ENCODE measurements around the gene HTR2C. TPM values are rescaled to one million over a fixed set of nuclear protein-coding genes. Genes with fewer than 3 reads are reported as not detected.

The HTR2C gene
- total and polyA plus RNA-seq, 2 experiments from 2014 or later = 2.0 to 2.4 TPM

GRCh38 chrX:114932550-114932949 lies 348.7 kb downstream of the HTR2C start:
- TF ChIP-seq STAT1 (IDR thresholded peaks at IDR 0.05; ENCODE audit: unreplicated experiment) = no peak
- TF ChIP-seq, protein P1, sequence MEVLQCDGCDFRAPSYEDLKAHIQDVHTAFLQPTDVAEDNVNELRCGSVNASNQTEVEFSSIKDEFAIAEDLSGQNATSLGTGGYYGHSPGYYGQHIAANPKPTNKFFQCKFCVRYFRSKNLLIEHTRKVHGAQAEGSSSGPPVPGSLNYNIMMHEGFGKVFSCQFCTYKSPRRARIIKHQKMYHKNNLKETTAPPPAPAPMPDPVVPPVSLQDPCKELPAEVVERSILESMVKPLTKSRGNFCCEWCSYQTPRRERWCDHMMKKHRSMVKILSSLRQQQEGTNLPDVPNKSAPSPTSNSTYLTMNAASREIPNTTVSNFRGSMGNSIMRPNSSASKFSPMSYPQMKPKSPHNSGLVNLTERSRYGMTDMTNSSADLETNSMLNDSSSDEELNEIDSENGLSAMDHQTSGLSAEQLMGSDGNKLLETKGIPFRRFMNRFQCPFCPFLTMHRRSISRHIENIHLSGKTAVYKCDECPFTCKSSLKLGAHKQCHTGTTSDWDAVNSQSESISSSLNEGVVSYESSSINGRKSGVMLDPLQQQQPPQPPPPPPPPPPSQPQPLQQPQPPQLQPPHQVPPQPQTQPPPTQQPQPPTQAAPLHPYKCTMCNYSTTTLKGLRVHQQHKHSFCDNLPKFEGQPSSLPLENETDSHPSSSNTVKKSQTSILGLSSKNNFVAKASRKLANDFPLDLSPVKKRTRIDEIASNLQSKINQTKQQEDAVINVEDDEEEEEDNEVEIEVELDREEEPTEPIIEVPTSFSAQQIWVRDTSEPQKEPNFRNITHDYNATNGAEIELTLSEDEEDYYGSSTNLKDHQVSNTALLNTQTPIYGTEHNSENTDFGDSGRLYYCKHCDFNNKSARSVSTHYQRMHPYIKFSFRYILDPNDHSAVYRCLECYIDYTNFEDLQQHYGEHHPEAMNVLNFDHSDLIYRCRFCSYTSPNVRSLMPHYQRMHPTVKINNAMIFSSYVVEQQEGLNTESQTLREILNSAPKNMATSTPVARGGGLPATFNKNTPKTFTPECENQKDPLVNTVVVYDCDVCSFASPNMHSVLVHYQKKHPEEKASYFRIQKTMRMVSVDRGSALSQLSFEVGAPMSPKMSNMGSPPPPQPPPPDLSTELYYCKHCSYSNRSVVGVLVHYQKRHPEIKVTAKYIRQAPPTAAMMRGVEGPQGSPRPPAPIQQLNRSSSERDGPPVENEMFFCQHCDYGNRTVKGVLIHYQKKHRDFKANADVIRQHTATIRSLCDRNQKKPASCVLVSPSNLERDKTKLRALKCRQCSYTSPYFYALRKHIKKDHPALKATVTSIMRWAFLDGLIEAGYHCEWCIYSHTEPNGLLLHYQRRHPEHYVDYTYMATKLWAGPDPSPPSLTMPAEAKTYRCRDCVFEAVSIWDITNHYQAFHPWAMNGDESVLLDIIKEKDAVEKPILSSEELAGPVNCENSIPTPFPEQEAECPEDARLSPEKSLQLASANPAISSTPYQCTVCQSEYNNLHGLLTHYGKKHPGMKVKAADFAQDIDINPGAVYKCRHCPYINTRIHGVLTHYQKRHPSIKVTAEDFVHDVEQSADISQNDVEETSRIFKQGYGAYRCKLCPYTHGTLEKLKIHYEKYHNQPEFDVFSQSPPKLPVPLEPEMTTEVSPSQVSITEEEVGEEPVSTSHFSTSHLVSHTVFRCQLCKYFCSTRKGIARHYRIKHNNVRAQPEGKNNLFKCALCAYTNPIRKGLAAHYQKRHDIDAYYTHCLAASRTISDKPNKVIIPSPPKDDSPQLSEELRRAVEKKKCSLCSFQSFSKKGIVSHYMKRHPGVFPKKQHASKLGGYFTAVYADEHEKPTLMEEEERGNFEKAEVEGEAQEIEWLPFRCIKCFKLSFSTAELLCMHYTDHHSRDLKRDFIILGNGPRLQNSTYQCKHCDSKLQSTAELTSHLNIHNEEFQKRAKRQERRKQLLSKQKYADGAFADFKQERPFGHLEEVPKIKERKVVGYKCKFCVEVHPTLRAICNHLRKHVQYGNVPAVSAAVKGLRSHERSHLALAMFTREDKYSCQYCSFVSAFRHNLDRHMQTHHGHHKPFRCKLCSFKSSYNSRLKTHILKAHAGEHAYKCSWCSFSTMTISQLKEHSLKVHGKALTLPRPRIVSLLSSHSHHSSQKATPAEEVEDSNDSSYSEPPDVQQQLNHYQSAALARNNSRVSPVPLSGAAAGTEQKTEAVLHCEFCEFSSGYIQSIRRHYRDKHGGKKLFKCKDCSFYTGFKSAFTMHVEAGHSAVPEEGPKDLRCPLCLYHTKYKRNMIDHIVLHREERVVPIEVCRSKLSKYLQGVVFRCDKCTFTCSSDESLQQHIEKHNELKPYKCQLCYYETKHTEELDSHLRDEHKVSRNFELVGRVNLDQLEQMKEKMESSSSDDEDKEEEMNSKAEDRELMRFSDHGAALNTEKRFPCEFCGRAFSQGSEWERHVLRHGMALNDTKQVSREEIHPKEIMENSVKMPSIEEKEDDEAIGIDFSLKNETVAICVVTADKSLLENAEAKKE (CRISPR knock-in tag; IDR thresholded peaks at IDR 0.05) = no peak
- no peak for TF ChIP-seq EZH2phosphoT487 (IDR thresholded peaks at IDR 0.05; ENCODE audit: unreplicated experiment)
- TF ChIP-seq EZH2 (IDR thresholded peaks at IDR 0.05; ENCODE audit: low read depth, unreplicated experiment) = no peak
- TF ChIP-seq, protein P2, sequence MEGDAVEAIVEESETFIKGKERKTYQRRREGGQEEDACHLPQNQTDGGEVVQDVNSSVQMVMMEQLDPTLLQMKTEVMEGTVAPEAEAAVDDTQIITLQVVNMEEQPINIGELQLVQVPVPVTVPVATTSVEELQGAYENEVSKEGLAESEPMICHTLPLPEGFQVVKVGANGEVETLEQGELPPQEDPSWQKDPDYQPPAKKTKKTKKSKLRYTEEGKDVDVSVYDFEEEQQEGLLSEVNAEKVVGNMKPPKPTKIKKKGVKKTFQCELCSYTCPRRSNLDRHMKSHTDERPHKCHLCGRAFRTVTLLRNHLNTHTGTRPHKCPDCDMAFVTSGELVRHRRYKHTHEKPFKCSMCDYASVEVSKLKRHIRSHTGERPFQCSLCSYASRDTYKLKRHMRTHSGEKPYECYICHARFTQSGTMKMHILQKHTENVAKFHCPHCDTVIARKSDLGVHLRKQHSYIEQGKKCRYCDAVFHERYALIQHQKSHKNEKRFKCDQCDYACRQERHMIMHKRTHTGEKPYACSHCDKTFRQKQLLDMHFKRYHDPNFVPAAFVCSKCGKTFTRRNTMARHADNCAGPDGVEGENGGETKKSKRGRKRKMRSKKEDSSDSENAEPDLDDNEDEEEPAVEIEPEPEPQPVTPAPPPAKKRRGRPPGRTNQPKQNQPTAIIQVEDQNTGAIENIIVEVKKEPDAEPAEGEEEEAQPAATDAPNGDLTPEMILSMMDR (conservative IDR thresholded peaks at IDR 0.05; ENCODE audit: low read depth in 2 of 2) = no peak
- no peak for TF ChIP-seq ETS1 (IDR thresholded peaks at IDR 0.05)
- no peak for TF ChIP-seq ZNF331 (CRISPR knock-in tag; IDR thresholded peaks at IDR 0.05; ENCODE audit: low read depth)
- TF ChIP-seq POLR2AphosphoS5 (IDR thresholded peaks at IDR 0.05; ENCODE audit: low read depth) = no peak
- TF ChIP-seq, protein P3, sequence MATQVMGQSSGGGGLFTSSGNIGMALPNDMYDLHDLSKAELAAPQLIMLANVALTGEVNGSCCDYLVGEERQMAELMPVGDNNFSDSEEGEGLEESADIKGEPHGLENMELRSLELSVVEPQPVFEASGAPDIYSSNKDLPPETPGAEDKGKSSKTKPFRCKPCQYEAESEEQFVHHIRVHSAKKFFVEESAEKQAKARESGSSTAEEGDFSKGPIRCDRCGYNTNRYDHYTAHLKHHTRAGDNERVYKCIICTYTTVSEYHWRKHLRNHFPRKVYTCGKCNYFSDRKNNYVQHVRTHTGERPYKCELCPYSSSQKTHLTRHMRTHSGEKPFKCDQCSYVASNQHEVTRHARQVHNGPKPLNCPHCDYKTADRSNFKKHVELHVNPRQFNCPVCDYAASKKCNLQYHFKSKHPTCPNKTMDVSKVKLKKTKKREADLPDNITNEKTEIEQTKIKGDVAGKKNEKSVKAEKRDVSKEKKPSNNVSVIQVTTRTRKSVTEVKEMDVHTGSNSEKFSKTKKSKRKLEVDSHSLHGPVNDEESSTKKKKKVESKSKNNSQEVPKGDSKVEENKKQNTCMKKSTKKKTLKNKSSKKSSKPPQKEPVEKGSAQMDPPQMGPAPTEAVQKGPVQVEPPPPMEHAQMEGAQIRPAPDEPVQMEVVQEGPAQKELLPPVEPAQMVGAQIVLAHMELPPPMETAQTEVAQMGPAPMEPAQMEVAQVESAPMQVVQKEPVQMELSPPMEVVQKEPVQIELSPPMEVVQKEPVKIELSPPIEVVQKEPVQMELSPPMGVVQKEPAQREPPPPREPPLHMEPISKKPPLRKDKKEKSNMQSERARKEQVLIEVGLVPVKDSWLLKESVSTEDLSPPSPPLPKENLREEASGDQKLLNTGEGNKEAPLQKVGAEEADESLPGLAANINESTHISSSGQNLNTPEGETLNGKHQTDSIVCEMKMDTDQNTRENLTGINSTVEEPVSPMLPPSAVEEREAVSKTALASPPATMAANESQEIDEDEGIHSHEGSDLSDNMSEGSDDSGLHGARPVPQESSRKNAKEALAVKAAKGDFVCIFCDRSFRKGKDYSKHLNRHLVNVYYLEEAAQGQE (IDR thresholded peaks at IDR 0.05; ENCODE audit: unreplicated experiment) = no peak
- TF ChIP-seq NANOG (IDR thresholded peaks at IDR 0.05; ENCODE audit: borderline replicate concordance) = no peak
- TF ChIP-seq CREB1 (CRISPR knock-in tag; IDR thresholded peaks at IDR 0.05; ENCODE audit: low read depth) = no peak
- TF ChIP-seq JUNB (IDR thresholded peaks at IDR 0.05; ENCODE audit: unreplicated experiment) = no peak
- TF ChIP-seq ZNF114 (CRISPR knock-in tag; IDR thresholded peaks at IDR 0.05) = no peak
- peaks cover 11% of the 10 kb centered on the region; the same call in 2 of the 3 replicates for H3K36me3 Mint-ChIP-seq (ENCODE audit: low read depth)
- H3K27me3 ChIP-seq (ENCODE audit: insufficient read depth) = no peaks in the 10 kb centered on the region
- no peaks in the 10 kb centered on the region for H4K20me1 ChIP-seq (replicated peaks; ENCODE audit: insufficient read depth)
- H3F3A ChIP-seq (replicated peaks; ENCODE audit: low read depth) = no peaks in the 10 kb centered on the region
- peaks cover 3% of the 10 kb centered on the region for H3K27me3 Mint-ChIP-seq (ENCODE audit: insufficient read depth, low read depth, poor library complexity)
- no peaks in the 10 kb centered on the region for H3K4me1 ChIP-seq (ENCODE audit: insufficient read depth)
- H3K4me3 Mint-ChIP-seq = no peak overlapping the region
- H3K79me2 ChIP-seq (replicated peaks; ENCODE audit: insufficient read depth) = no peaks in the 10 kb centered on the region
- H3K9me3 Mint-ChIP-seq = peaks cover 28% of the 10 kb centered on the region
- no peak for DNase-seq (ENCODE audit: low spot score)
- no peak overlapping the region for H2AFZ ChIP-seq
- ATAC-seq = no peak
- no peak overlapping the region for H3K4me2 ChIP-seq
- H3K4me1 Mint-ChIP-seq = no peaks in the 10 kb centered on the region
- no peaks in the 10 kb centered on the region for H3K9me2 ChIP-seq (ENCODE audit: insufficient read depth)
- H3K27ac ChIP-seq (ENCODE audit: low read depth) = no peak overlapping the region
- no peak overlapping the region for H3K4me3 ChIP-seq
- no peaks in the 10 kb centered on the region for H3K36me3 ChIP-seq (ENCODE audit: insufficient read depth)
- no peak overlapping the region for H3K27ac Mint-ChIP-seq
